ENCODE results near the gene MPLKIP. TPM values are rescaled to one million over a fixed set of nuclear protein-coding genes. Genes with fewer than 3 reads are reported as not detected.

Gene MPLKIP
- total RNA-seq, 3 donors from 2014 or later: 28.5 to 50.6 (median 50.1) TPM

GRCh38 chr7:40101201-40101600, 33.2 kb downstream of the MPLKIP start:
- intact Hi-C loops (cut with DNase I; ENCODE audit: low total_unique reads): no loop called here
- H3K27me3 ChIP-seq: no peaks in the 10 kb centered on the region
- H3K9me3 ChIP-seq: no peaks in the 10 kb centered on the region
- no peak overlapping the region for H3K4me3 ChIP-seq
- H3K27ac ChIP-seq: no peak overlapping the region
- DNase-seq (ENCODE audit: low spot score in 2 of 2): no peak
- H3K36me3 ChIP-seq: no peaks in the 10 kb centered on the region
- TF ChIP-seq POLR2A (IDR thresholded peaks at IDR 0.05) (no peak), POLR2AphosphoS5 (IDR thresholded peaks at IDR 0.05) (no peak), CTCF (IDR thresholded peaks at IDR 0.05) (no peak)
- H3K4me1 ChIP-seq: no peaks in the 10 kb centered on the region

GRCh38 chr7:40099837-40100236, 34.6 kb downstream of the MPLKIP start:
- no peak overlapping the region for H3K4me3 ChIP-seq
- no peak for TF ChIP-seq POLR2A (IDR thresholded peaks at IDR 0.05)
- TF ChIP-seq POLR2AphosphoS5 (IDR thresholded peaks at IDR 0.05): no peak
- no peak for TF ChIP-seq CTCF (IDR thresholded peaks at IDR 0.05)
- H3K27ac ChIP-seq: no peak overlapping the region
- no peaks in the 10 kb centered on the region for H3K36me3 ChIP-seq
- intact Hi-C loops (cut with DNase I; ENCODE audit: low total_unique reads): no loop called here
- H3K4me1 ChIP-seq: no peaks in the 10 kb centered on the region
- H3K9me3 ChIP-seq: no peaks in the 10 kb centered on the region
- H3K27me3 ChIP-seq: no peaks in the 10 kb centered on the region
- DNase-seq (ENCODE audit: low spot score in 2 of 2): no peak

- no peak for TF ChIP-seq POLR2AphosphoS5 (IDR thresholded peaks at IDR 0.05)
- Histone ChIP-seq H3K36me3 (peaks cover 9% of the 10 kb centered on the region), H3K4me3 (no peak overlapping the region), H3K27me3 (no peaks in the 10 kb centered on the region), H3K27ac (no peak overlapping the region), H3K9me3 (no peaks in the 10 kb centered on the region), H3K4me1 (no peaks in the 10 kb centered on the region)
- no peak for DNase-seq (ENCODE audit: low spot score in 2 of 2)
- intact Hi-C loops (cut with DNase I; ENCODE audit: low total_unique reads): no loop called here
These were observed 35.6 kb downstream of the MPLKIP start for GRCh38 chr7:40098810-40099209.

GRCh38 chr7:40097728-40098127, 36.7 kb downstream of the MPLKIP start:
- Histone ChIP-seq H3K4me1 (no peaks in the 10 kb centered on the region), H3K4me3 (no peak overlapping the region), H3K36me3 (peaks cover 9% of the 10 kb centered on the region), H3K9me3 (no peaks in the 10 kb centered on the region), H3K27me3 (no peaks in the 10 kb centered on the region), H3K27ac (no peak overlapping the region)
- no peak for TF ChIP-seq CTCF (IDR thresholded peaks at IDR 0.05)
- no peak for TF ChIP-seq POLR2A (IDR thresholded peaks at IDR 0.05)
- TF ChIP-seq POLR2AphosphoS5 (IDR thresholded peaks at IDR 0.05): no peak
- no peak for DNase-seq (ENCODE audit: low spot score in 2 of 2)
- intact Hi-C loops (cut with DNase I; ENCODE audit: low total_unique reads): no loop called here

- no peaks in the 10 kb centered on the region for H3K27me3 ChIP-seq
- intact Hi-C loops (cut with DNase I; ENCODE audit: low total_unique reads): no loop called here
These were observed 38.6 kb downstream of the MPLKIP start for GRCh38 chr7:40095695-40096327.

More at GRCh38 chr7:40095695-40096327, 38.6 kb downstream of the MPLKIP start:
- H3K9me3 ChIP-seq: no peaks in the 10 kb centered on the region
- no peak for DNase-seq (ENCODE audit: low spot score in 2 of 2)
- TF ChIP-seq POLR2A (IDR thresholded peaks at IDR 0.05): no peak
- no peak for TF ChIP-seq POLR2AphosphoS5 (IDR thresholded peaks at IDR 0.05)
- TF ChIP-seq CTCF (IDR thresholded peaks at IDR 0.05): no peak
- H3K4me3 ChIP-seq: no peak overlapping the region
- peaks cover 9% of the 10 kb centered on the region for H3K36me3 ChIP-seq
- H3K4me1 ChIP-seq: no peaks in the 10 kb centered on the region
- no peak overlapping the region for H3K27ac ChIP-seq

Data from breast epithelium (tissue), 4 donors.